SK-MEL-5 (cell line): ENCODE data around the gene ALDH1L2. TPM values are rescaled to one million over a fixed set of nuclear protein-coding genes. Genes with fewer than 3 reads are reported as not detected.
A peak's percentile ranks its signal among the peaks of the same experiment; 100 is the strongest.

Source experiments
- DNase-seq: peaks from one replicate; pipeline ENCODE4 v3.0.0-alpha.2; 2016; ENCODE audit warnings: low read depth, low spot score
- in situ Hi-C: cut with HindIII; loops from 2 replicates; pipeline ENCODE4 v1.10.0; 2016; ENCODE audit warnings: low sequenced_read_pairs, high pct_unique_total_duplicates, low pct_unique_long_range_greater_than_20kb
- total RNA-seq: library from RNA; depleted of rRNA; stranded (reverse); fragments of >200 nt; shearing (Covaris generic); gene quantifications from 2 replicates; pipeline ENCODE4 v1.2.3, GENCODE V29; 2014

Gene ALDH1L2
- total RNA-seq, 1 experiment from 2014 or later = 4.2 TPM

GRCh38 chr12:105053116-105053572 is 31.1 kb downstream of the ALDH1L2 start:
- DNase-seq = peak; percentile 87
- in situ Hi-C loops = no loop called here

GRCh38 chr12:105051981-105052380 is 32.3 kb downstream of the ALDH1L2 start:
- no peak for DNase-seq
- in situ Hi-C loops = no loop called here

DNA sequence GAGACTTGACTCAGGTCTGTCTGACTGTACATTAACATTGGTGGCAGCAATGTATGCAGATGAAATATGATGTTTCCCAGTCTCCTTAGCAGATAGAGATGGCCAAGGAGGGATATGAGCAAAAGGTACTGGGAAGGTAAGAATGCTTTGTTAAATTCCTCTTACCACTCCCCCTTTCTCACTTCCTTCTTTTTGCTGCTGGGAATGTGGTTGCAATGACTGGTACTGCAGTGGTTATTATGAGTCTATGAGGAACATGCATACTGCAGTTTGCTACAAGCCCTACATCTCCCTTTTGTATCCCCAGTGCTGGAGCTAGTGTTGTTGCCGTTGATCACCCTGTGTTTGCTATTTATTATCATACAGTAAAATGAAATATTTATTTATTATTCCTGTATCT is 35.9 kb downstream of the ALDH1L2 start:
- in situ Hi-C loops = no loop called here

GRCh38 chr12:105047308-105047707 is 37.0 kb downstream of the ALDH1L2 start:
- in situ Hi-C loops = no loop called here
- no peak for DNase-seq

More for the DNA sequence above, 35.9 kb downstream of the ALDH1L2 start:
- no peak for DNase-seq

DNA sequence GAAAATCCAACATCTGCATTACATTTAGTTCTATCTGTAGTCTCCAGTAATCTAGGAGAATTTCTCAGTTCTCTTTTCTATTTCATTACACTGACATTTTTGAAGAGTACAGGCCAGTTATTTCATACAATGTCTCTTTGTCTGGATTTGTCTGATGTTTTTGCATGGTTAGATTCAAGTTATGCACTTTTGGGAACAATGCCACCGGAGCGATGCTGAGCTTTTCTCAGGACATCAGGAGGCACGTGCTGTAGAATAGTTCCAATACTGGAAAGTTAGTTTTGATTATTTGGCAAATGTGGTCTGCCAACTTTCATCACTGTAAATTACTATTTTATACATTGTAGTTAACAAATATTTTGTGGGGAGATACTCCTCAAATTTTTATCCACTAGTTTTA is 43.1 kb downstream of the ALDH1L2 start:
- DNase-seq = peak; percentile 52

DNA sequence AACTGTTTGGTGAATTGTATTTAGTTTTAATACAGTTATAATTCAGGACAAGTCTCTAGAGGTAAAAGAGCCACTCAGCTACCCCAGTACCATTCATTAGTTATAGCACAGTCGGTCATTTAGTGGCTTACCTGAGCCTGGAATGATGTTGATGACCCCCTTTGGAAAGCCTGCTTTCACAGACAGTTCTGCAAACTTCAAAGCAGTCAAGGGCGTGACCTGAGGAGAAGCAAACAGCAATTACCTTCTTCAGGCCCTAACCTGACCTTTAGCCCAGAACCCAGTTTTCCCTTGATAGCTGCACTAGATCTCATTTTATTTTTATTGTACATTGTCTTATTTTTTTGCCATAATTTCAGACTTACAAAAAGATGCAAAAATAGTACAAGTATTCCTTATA is 43.8 kb downstream of the ALDH1L2 start:
- DNase-seq = no peak
- in situ Hi-C loops = no loop called here

More for the DNA sequence above, 43.1 kb downstream of the ALDH1L2 start:
- in situ Hi-C loops = no loop called here

GRCh38 chr12:105036937-105037649 is 47.2 kb downstream of the ALDH1L2 start:
- in situ Hi-C loops = no loop called here
- DNase-seq = no peak

DNA sequence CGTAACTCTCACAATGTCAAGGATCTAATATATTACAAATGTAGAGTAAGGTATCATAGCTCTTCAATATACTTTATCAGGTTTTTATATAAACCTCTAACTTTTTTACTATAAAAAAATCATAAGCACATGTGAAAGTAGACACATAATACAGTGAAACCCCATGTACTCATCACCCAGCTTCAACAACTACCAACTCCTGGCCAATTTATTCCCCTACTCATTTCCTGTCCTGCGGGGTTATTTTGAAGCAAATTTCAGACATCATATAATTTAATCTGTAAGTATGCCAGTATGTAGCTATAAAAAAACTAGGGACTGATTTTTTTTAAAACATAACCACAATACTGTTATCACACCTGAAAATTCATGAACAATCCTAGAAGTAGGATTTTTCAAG is 50.4 kb downstream of the ALDH1L2 start:
- DNase-seq = no peak
- in situ Hi-C loops = no loop called here

DNA sequence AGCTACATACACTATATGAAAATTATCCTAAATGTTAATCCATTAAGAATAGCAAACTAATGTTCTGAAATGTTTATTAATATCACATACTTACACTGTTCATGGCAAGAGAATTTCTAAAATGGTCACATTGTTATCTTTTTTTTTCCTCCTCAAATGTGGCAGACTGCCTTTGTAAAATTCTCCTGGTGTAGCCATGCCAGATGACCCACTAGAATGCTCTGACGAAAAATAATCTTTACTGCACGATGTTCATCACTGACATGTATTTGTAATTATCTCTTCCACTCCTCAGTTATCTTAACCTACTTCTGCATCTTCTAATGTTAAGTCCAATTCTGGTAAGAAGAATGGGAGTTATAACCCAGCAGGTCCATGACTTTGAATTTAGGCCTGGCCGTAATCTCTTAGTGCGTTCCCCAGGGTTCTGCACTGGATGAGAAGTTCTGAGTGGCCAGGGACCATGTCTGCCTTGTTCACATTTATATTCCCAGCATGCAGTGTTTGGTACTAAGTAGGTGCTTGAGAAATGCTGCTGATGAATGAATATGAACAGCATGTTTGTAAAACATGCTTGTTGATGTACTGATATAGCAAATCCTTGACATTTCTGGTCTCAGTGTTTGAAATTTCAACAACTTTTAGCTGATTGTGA is 51.4 kb downstream of the ALDH1L2 start:
- DNase-seq = no peak
- in situ Hi-C loops = no loop called here

DNA sequence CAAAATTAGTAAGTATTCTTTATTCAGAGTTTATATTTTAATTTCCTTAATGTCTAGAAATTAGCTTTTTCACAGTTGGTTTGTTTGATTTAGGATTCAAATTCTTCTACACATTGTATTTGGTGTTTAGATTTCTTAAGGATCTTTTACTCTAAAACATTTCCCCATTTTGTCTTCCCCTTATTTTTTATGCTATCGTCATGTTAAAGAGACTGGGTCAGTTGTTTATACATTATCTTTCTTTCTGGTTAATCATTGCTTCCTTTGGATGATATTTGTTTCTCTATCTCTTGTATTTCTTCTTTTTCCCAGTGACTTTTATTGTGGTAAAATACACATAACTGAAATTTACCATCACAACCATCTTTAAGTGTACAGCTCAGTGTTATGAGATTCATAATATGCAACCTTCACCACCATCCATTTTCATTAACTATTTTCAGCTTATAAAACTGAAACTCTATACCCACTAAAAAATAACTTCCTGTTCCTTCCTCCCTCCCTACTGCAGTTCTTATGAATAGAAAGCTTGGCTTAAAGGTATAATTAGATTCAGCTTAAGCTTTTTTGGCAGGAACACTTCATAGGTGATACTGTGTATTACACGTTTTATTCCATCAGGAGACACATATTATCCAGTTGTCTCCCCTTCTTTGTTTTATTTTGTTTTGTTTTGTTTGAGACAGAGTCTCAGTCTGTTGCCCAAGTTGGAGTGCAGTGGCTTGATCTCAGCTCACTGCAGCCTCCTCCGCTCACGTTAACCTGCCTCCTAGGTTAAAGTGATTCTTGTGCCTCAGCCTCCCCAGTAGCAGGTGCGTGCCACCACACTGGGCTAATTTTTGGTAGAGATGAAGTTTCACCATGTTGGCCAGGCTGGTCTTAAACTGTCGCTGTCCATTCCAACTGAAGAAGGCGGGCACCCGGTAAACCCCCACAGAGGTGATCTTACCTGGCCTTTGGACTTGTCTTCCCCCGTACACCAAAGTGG is 53.1 kb downstream of the ALDH1L2 start:
- DNase-seq = no peak
- in situ Hi-C loops = no loop called here

- DNase-seq = no peak
- in situ Hi-C loops = no loop called here
Measured at GRCh38 chr12:105026411-105026810, 57.8 kb downstream of the ALDH1L2 start.

DNA sequence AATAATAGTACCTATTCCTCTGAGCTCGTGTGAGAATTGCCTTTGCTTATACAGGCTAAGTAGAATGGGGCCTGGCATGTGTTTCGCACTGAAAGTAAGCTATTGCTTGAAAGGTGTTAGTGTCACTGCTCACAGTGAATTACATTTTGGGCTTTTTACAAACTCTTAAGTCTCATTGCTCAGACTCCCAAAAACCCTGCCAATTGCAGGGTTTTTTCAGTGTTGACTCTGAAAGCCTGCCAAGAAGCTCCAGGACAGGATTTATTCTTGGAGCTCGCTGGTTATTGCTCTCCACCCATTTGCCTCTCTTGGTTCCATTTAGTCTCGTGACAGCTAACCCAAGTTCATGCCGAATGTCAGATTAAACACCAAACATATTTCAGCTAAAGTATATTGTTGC is 58.4 kb downstream of the ALDH1L2 start:
- no peak for DNase-seq
- in situ Hi-C loops = no loop called here

DNA sequence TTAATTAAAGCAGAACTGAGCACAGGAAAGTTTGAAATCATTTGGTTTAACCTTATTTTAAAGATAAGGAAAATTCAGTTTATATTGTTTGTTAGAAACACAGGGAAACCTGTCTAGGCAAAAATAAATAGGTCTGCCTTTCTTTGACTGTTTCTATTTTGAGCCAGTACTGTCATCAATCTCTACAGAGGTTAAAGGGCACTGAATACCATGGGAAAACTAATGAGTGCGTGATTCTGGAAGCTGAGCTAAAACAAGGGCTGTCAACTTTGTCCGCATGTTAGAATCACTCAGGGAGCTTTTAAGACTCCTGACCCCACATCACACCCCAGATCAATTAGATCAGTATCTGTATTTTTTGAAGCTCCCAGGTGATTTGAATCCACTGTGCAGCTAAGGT is 59.3 kb downstream of the ALDH1L2 start:
- in situ Hi-C loops = no loop called here

GRCh38 chr12:105020241-105020962 is 63.9 kb downstream of the ALDH1L2 start:
- DNase-seq = no peak
- in situ Hi-C loops = no loop called here

More for the DNA sequence above, 59.3 kb downstream of the ALDH1L2 start:
- DNase-seq = no peak

DNA sequence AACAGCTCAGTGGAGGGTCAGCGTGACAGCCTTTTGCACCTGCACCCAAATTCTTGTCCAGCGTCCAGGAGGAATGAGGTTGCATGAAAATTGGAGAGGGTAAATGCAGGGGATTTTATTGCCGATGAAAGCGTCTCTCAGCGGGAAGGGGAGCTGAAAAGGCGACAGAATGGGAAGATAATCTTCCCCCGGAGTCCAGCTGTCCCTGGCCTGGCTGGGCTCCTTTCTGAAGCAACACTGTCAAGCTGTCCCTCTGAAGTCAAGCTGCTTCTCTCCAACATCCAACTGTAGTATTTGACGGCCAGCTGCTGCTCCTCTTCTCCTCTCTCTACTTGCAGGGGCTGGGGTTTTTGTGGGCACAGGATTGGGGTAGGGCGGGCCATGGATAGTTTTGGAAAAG is 65.5 kb downstream of the ALDH1L2 start:
- in situ Hi-C loops = no loop called here

GRCh38 chr12:105018012-105018411 is 66.2 kb downstream of the ALDH1L2 start:
- in situ Hi-C loops = no loop called here
- peak; percentile 32 for DNase-seq

More for the DNA sequence above, 65.5 kb downstream of the ALDH1L2 start:
- DNase-seq = no peak

DNA sequence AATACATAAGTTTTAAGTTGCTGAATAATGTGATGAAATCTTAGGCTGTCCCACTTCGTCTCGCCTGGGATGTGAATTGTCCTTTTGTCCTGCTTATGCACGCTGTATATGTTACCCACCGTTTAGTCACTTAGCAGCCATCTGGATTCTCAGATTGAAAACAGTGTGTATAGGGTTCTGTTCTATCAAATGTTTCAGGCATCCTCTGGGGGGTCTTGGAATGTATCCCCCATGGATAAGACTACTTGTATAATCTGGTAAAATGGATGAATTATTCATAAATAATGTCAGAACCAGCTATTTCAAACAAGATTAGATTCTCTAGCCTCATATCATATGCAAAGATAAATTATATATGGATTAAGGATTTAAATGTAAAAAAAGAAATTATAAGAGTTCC is 68.7 kb downstream of the ALDH1L2 start:
- in situ Hi-C loops = no loop called here
- no peak for DNase-seq
